SJSA1 (cell line): Measurements from ENCODE around the gene TFAP2A. TPM values are rescaled to one million over a fixed set of nuclear protein-coding genes. Genes with fewer than 3 reads are reported as not detected.

Experiments used
- DNase-seq, 2 experiments: peaks; one replicate each; pipeline ENCODE4 v3.0.0-alpha.2; 2015 to 2020; ENCODE audit warnings: low spot score in 2 of 2, low read depth in 1 of 2
- H3K27ac ChIP-seq: fragments of 250-450 bp; sonication (Bioruptor Pico); 2 replicates; pipeline ENCODE4 v1.5.1; 2020; ENCODE audit warnings: mild to moderate bottlenecking, moderate library complexity
- H3K27me3 ChIP-seq: fragments of 250-450 bp; sonication (Bioruptor Pico); replicated peaks from 2 replicates; pipeline ENCODE4 v1.5.1; 2020; ENCODE audit warnings: mild to moderate bottlenecking, moderate library complexity
- H3K36me3 ChIP-seq: fragments of 250-450 bp; sonication (Bioruptor Pico); 2 replicates; pipeline ENCODE4 v1.5.1; 2020; ENCODE audit warnings: mild to moderate bottlenecking
- H3K4me1 ChIP-seq: fragments of 250-450 bp; sonication (Bioruptor Pico); replicated peaks from 2 replicates; pipeline ENCODE4 v1.6.1; 2021; ENCODE audit warnings: mild to moderate bottlenecking
- H3K4me3 ChIP-seq: fragments of 250-450 bp; sonication (Bioruptor Pico); 2 replicates; pipeline ENCODE4 v1.5.1; 2020; ENCODE audit warnings: mild to moderate bottlenecking
- H3K9me3 ChIP-seq: fragments of 250-450 bp; sonication (Bioruptor Pico); replicated peaks from 2 replicates; pipeline ENCODE4 v1.5.1; 2020; ENCODE audit warnings: mild to moderate bottlenecking
- total RNA-seq: library from RNA; depleted of rRNA; stranded (reverse); fragments of >200 nt; shearing (Covaris generic); gene quantifications from 2 replicates; pipeline ENCODE4 v1.2.3, GENCODE V29; 2014

Gene TFAP2A
- total RNA-seq, 1 experiment from 2014 or later, result 10.2 TPM

DNA sequence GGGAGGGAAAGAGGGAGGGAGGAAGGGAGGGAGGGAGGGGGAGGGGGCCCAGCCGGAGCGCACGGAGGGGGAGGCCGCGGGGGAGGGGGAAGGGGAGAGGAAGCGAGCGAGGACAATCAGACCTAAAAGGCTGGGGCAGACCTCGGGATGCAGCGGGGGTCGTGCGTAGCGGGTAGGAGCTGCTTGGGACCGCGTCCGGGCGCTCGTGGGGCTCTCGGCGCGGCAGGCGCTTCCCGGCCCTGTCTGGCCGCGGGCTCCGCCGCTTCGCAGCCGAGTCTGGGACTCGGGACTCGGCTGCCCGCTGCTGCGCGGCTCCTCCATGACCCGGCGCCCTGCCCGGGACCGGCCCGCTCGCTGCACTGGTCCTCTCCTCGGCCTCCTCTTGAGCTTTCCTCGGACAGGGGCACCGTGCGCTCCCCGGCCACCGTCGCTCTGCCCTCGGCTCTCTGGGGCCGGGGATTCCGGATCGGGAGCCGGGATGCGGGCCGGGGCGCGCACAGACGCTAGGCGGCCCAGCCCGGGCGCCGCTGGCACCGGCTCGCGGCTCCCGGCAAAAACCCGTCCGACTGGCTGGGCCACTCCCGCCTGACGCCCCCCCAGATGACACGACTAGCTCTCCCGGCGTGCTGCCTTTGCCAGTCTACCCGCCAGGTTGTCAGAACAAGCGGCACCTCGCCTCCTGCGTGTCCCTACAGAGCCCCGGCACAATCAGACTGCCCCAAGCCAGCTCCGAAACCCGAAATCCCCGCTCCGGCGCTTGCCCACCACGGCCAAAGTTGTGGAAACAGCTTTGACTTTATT lies 2.2 kb downstream of the TFAP2A start:
- no peaks in the 10 kb centered on the region for H3K27me3 ChIP-seq
- peak overlapping the region; percentile 97 for H3K27ac ChIP-seq
- peak; percentile 55 to 83 for DNase-seq
- peaks cover 19% of the 10 kb centered on the region for H3K4me1 ChIP-seq
- H3K9me3 ChIP-seq, result no peaks in the 10 kb centered on the region
- H3K4me3 ChIP-seq, result peak overlapping the region; percentile 96
- peaks cover 55% of the 10 kb centered on the region for H3K36me3 ChIP-seq

DNA sequence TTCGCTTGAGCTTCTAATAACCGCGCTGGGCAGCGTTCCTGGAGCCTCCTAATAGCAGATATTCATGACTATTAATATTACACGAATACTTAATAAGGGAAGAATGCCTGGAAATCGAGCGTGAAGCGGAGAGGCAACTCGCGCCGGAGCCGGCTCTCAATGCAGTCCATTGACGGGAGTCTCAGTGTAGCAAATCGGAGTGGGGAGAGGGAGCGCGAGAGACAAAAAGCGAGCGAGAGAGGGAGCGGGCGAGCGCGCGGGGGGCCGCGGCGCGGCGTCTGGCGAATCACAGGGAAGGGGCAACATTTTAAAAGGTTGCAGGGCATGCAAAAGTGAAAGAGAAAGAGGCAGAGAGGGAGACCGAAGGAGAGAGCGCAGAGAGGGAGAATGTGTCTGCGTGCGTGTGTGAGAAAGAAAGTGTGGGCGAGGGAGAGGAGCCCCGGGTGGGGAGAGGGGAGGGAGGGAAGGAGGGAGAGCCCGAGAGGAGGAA lies 2.9 kb downstream of the TFAP2A start:
- peak overlapping the region; percentile 96 for H3K4me3 ChIP-seq
- H3K27me3 ChIP-seq, result no peaks in the 10 kb centered on the region
- peaks cover 61% of the 10 kb centered on the region for H3K36me3 ChIP-seq
- DNase-seq, result peak; percentile 96 to 98
- H3K9me3 ChIP-seq, result no peaks in the 10 kb centered on the region
- H3K27ac ChIP-seq, result peak overlapping the region; percentile 97
- H3K4me1 ChIP-seq, result peaks cover 26% of the 10 kb centered on the region

GRCh38 chr6:10411131-10411970 lies 3.5 kb downstream of the TFAP2A start:
- H3K27me3 ChIP-seq, result no peaks in the 10 kb centered on the region
- peaks cover 33% of the 10 kb centered on the region for H3K4me1 ChIP-seq
- H3K4me3 ChIP-seq, result peak overlapping the region; percentile 96
- peaks cover 68% of the 10 kb centered on the region for H3K36me3 ChIP-seq
- no peaks in the 10 kb centered on the region for H3K9me3 ChIP-seq
- peak overlapping the region; percentile 97 for H3K27ac ChIP-seq
- peak in 1 of 2 experiments; percentile 56 for DNase-seq

DNA sequence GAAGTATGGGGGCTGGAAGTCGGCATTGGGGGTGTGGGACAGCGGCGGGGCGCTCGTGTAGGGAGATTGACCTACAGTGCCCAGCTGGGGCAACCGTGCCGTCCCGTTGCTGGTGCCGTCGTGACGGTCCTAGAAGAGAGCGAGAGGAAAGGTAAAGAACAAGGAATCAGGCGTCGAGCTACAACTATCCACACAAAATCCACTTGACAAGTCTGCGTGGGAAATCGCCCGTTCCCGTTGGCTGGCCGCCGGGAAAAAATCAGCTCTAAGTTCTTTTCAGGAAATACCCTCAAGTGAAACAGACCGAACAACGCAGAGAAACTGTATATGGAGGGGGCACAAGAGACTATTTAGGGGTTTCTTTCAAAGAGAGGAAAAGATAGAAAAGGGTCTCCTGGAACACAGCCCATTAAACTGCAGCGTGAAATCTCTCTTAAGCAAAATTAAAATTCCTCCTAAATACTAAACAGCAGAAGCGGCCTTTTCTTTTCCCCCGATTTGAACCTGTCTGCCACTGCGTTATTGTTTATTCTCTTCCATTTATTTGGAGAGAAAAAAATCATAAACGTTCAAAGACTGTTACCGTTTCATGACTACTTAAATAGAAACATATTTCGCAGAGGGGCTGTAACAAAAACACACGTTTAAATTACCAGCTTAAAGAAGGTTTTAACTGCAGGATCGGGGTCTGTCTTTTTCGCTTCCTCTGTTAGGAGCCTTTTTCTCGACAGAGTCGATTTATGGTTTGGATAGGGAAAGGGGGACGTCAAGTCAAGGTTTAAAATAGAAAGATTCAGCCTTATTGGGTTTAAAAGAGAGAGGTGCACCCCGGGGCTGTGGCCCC lies 4.4 kb downstream of the TFAP2A start:
- Histone ChIP-seq H3K9me3 (no peaks in the 10 kb centered on the region), H3K27me3 (no peaks in the 10 kb centered on the region), H3K36me3 (peaks cover 77% of the 10 kb centered on the region), H3K4me1 (peaks cover 37% of the 10 kb centered on the region), H3K27ac (peak overlapping the region; percentile 97), H3K4me3 (peak overlapping the region; percentile 96)
- DNase-seq, result peak; percentile 45 to 65

DNA sequence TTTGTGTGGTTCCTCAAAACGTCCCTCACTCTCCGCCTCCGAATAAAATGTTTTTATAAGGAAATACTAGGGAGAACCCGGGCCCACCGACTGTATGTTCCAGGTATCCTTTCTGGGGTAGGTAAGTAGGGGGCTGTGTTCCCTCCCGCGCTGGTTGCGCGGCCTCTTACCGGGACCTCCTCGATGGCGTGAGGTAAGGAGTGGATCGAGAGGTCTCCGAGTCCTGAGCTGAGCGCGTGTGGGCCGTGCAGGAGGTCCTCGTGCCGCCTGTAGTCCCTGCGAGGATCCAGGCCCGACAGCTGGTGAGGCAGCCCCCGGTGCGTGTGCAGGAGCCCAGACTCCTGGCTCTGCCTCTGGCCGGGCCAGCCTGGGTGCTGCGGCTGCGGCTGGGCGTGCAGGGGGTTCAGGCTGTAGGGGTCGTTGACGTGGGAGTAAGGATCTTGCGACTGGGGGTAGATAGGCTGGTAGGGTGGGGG lies 5.1 kb downstream of the TFAP2A start:
- Histone ChIP-seq H3K36me3 (peaks cover 84% of the 10 kb centered on the region), H3K9me3 (no peaks in the 10 kb centered on the region), H3K27ac (peak overlapping the region; percentile 97), H3K4me1 (peaks cover 41% of the 10 kb centered on the region), H3K4me3 (peak overlapping the region; percentile 96), H3K27me3 (no peaks in the 10 kb centered on the region)
- DNase-seq, result peak in 1 of 2 experiments; percentile 47

DNA sequence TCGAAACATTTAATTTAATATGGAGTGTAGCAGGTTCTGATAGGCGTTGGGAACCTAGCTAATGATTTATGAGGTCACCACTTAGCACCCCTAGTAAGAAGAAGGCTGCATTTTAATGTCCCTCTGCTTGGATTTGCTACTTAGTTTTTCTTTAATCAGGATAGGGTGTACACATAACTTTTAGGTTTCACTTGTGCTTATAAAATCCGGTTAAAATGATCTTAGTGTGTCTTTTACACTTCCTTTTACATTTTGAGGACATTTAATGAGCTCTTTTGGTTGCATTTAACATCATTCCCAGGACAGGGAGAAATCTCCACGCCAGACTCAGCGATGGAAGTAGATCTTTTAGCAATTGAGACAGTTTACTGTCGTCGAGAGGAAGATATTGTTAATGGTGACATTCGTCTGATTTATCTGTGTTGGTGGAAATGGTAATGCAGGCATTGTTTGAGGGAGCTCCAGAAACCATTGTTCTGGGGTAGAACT lies 5.6 kb downstream of the TFAP2A start:
- Histone ChIP-seq H3K4me1 (peaks cover 45% of the 10 kb centered on the region), H3K27me3 (no peaks in the 10 kb centered on the region), H3K36me3 (peaks cover 88% of the 10 kb centered on the region), H3K4me3 (peak overlapping the region; percentile 96), H3K27ac (peak overlapping the region; percentile 97), H3K9me3 (no peaks in the 10 kb centered on the region)
- DNase-seq, result peak in 1 of 2 experiments; percentile 72

DNA sequence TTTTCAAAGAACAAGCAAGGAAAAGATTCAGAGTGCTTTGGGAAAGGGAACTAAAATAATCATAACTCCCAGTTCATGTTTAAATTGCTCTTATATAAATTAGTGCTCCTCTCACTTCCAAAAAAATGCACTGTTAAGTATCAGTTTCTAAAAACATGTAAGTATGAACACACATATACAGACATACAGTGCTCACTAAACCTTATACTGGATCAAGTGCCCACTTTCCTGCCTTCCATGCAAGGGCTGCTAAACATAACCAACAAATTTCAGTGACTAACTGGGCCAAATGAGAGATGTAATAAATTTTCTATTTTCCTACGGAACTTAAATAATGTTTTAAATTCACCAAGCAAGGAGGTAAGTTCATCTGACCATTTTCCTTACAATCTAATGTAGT lies 6.4 kb downstream of the TFAP2A start:
- Histone ChIP-seq H3K27me3 (no peaks in the 10 kb centered on the region), H3K36me3 (peaks cover 92% of the 10 kb centered on the region), H3K4me1 (peaks cover 51% of the 10 kb centered on the region), H3K4me3 (peak overlapping the region; percentile 96), H3K9me3 (no peaks in the 10 kb centered on the region), H3K27ac (peak overlapping the region; percentile 97)
- peak in 1 of 2 experiments; percentile 54 for DNase-seq

DNA sequence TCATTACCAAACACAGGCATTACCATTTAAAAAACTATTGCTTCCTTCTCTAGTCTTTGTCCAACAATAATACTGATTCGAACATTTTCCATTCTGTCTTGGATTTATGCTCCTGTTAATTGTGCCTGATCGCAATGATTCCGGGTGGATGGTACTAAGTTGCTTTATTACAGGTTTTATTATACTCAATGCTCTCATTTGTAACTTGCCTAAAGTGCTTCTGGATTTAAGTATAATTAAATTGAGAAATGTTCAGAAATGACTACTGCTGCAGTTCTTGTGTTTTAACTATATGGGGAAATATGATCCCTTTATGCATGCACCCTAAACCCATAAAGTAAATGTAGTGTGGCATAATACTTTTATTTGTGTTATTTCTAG lies 7.2 kb downstream of the TFAP2A start:
- peaks cover 59% of the 10 kb centered on the region for H3K4me1 ChIP-seq
- H3K4me3 ChIP-seq, result peak overlapping the region; percentile 96
- H3K36me3 ChIP-seq, result peaks cover 92% of the 10 kb centered on the region
- H3K27ac ChIP-seq, result peak overlapping the region; percentile 97
- DNase-seq, result no peak
- H3K9me3 ChIP-seq, result no peaks in the 10 kb centered on the region
- no peaks in the 10 kb centered on the region for H3K27me3 ChIP-seq

DNA sequence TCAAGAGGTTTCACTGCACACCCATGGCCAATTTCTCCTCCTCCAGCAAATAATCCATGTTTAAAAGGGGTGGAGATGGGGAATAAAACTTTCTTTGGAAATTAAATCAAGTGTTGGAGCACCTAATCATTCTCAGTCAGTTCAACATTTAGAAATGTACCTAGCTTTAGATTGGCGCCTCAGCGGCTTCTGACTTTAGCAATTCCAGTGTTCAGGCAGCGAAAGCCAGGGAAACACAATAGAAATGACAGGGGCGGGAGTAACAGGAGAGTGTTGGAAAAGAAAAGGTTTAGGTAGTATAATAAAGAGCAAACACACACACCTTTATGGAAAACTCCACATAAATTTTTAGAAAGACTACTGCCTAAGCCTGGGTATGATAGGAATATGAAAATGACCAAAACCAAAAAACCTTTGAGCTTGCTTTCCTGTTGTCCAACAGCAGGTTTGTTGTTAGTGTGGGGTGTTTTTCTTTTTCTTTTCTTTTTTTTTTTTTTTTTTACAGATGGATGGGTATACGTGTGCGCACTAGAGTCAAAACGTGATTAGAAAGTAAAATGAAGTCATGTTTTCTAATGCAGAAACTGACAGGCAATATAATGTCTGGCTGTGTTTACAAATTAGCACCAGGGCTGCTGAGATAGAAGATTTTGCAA lies 7.7 kb downstream of the TFAP2A start:
- H3K9me3 ChIP-seq, result no peaks in the 10 kb centered on the region
- no peaks in the 10 kb centered on the region for H3K27me3 ChIP-seq
- H3K4me1 ChIP-seq, result peaks cover 64% of the 10 kb centered on the region
- H3K27ac ChIP-seq, result peak overlapping the region; percentile 97
- H3K4me3 ChIP-seq, result peak overlapping the region; percentile 96
- DNase-seq, result no peak
- peaks cover 95% of the 10 kb centered on the region for H3K36me3 ChIP-seq

DNA sequence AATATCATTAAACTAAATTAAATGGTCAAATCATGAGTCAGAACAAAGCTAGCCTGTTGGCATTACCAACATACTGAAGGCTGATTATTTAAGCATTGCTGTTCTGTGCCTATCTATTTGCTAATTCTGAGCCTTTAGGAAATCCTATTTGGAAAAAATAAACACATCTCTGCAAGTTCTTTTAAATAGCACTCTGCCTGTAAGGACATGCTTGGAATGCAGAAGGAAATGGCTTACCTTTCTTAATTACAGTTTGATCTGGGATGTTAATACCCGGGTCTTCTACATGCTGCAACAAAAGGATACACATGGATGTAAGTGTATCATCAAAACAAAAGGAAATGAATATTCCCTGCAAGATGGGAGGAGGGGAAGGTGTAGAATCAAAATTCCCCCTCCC lies 8.3 kb downstream of the TFAP2A start:
- DNase-seq, result peak in 1 of 2 experiments; percentile 78
- no peaks in the 10 kb centered on the region for H3K9me3 ChIP-seq
- peaks cover 95% of the 10 kb centered on the region for H3K36me3 ChIP-seq
- H3K4me1 ChIP-seq, result peaks cover 67% of the 10 kb centered on the region
- peak overlapping the region; percentile 96 for H3K4me3 ChIP-seq
- peak overlapping the region; percentile 97 for H3K27ac ChIP-seq
- no peaks in the 10 kb centered on the region for H3K27me3 ChIP-seq

GRCh38 chr6:10405513-10405900 lies 9.4 kb downstream of the TFAP2A start:
- no peaks in the 10 kb centered on the region for H3K27me3 ChIP-seq
- peak overlapping the region; percentile 50 for H3K4me3 ChIP-seq
- peaks cover 67% of the 10 kb centered on the region for H3K4me1 ChIP-seq
- peaks cover 97% of the 10 kb centered on the region for H3K36me3 ChIP-seq
- H3K9me3 ChIP-seq, result no peaks in the 10 kb centered on the region
- peak in 1 of 2 experiments; percentile 70 for DNase-seq
- peak overlapping the region; percentile 97 for H3K27ac ChIP-seq

GRCh38 chr6:10404799-10405512 lies 9.9 kb downstream of the TFAP2A start:
- no peaks in the 10 kb centered on the region for H3K9me3 ChIP-seq
- peaks cover 67% of the 10 kb centered on the region for H3K4me1 ChIP-seq
- H3K27me3 ChIP-seq, result no peaks in the 10 kb centered on the region
- peaks cover 97% of the 10 kb centered on the region for H3K36me3 ChIP-seq
- H3K27ac ChIP-seq, result peak overlapping the region; percentile 97
- peak overlapping the region; percentile 50 for H3K4me3 ChIP-seq
- no peak for DNase-seq
